Esophagus mucosa (tissue), 1 donor: ENCODE results near the gene CBARP. TPM values are rescaled to one million over a fixed set of nuclear protein-coding genes. Genes with fewer than 3 reads are reported as not detected.

Experiments used
- ATAC-seq: fragments of 200-7000 bp; cut with Tn5 transposase; one replicate; pipeline ENCODE4 v1.9.1; 2020
- total RNA-seq: library from RNA; stranded (reverse); gene quantifications from one replicate; pipeline ENCODE4 v1.2.4, GENCODE V29; 2023
- donor health status: DM: yes; HTN: yes; CAD: no.

The CBARP gene
- total RNA-seq, 1 donor from 2014 or later, result 2.0 TPM

DNA sequence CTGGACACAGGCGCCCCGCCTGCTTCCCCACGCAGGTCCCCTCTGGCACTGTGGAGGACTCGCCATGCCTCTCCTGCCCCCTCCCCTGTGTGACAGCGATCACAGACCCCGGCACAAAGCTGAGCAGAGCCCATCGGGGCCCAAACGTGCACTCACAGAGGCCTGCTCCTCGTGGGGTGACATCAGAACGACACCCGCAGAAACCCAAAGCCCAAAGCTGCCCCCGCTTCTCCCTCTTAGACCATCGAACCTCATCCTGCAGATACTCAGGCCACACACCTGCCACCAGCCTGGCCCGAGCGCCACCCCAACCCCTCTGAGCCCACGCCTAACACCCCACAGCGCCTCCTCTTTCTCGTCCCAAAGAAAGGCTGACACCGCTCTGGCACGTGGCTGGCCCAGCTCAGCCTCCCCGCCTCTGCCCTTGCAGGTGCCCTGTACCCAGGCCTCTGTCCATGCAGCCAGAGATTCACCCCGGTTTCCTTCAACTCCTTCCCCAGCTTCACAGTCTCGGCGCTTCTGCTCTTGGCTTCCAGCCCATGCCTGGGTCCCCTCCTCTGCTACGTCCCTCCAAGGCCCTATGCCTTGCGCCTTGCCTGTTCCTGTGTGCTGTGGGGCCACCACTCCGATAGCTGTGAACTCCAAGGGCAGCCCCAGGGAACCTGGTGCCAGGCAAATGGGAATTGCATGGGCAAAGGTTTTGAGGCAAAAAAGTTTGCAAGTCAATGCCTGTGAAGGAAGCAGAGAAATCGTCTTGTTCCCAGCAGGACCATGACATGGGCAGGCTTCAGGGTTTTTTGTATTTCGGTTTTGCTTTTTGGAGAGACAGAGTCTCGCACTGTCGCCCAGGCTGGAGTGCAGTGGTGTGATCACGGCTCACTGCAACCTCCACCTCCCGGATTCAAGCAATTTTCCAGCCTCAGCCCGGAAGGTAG, 831 bp upstream of the CBARP start:
- no peak for ATAC-seq

DNA sequence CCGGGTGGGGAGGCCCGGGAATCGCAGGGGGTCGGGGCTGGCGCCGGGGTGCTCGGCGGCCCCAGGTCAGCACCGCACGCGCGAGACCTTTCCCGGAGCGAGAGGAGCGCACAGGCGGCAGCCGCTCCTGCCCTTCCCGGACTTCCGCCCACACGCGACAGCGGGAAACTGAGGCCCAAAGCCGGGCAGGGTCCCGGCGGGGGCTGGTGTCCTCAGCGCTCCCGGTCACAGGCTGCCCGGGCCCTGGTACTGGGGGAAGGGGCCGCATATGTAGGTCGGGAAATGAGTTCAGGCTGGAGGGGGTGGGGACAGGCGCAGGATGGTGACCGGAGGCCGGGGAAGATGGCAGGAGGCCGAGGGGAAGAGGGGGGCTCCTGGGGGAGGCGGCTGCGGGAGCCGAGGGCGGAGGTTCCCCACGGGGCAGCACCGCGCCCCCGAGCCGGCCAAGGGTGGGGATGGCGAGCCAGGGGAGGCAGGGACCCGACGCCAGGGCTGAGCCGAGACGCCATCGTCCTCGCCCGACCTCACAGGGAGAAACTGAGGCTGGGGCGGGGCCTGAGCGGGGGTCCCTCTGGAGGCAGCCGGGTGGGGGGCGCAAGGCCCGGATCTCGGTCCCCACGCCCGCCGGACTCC, 662 bp downstream of the CBARP start:
- no peak for ATAC-seq

DNA sequence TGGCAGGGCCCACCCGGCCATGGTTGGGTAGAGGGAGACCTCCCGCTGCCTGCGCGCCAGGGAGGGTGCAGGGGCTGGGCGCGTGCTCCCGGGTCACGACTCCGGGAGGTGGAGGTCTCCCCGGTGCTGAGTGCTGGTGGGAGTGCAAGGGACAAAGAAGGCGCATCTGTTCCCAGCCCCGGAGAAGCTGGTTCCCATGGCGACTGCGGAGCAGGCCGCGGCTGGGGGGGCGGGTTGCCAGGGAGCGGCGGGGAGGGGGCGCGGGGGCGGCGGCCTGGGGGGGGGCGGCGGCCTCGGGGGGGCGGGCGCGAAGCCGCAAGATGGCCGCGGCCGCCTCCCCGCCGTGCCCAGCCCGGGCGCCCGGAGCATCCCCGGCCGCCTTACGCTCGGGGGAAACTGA, 1.2 kb downstream of the CBARP start:
- ATAC-seq, result no peak

DNA sequence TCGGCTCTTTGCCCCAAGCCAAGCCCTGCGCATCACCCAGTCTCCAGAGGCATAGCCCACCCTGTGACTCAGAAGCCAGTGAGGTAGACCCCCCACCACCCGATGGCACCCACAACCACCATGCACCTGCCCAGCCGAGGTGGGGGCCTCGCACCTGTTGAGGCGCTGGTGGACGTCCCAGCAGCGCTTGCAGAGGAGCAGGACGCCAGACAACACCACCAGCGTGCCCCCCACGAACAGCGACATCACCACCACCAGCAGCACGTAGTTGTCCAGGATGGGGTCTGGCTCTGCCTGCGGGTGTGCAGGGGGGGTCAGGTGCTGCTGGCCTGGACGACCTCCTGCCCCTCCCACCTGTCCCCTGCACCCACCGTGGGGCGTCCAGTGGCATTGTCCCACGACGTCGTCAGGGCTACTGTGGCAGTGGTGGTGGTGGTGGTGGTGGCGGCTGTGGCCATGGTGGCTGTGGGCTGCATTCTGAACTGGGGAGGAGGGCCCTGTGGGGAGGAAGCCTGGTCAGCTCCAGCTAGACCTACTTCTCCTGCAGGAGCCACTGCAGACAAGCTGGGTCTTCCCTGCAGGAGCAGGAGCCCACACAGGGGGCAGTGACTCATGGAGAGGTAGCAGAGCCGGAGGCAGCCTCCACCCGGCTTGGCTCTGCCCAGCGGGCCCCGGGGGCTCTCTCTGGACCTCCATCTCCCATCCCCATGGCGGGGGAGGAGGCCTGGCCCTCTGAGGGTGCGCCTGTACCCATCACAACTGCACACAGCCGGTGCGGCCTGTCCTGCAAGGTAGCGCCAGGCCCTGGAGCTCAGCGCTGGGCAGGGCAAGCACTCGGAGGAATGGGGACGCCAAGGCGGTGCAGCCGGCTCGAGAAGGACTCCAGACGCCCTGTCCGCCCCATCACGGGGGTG, 1.9 kb downstream of the CBARP start:
- ATAC-seq, result peak; percentile 37

DNA sequence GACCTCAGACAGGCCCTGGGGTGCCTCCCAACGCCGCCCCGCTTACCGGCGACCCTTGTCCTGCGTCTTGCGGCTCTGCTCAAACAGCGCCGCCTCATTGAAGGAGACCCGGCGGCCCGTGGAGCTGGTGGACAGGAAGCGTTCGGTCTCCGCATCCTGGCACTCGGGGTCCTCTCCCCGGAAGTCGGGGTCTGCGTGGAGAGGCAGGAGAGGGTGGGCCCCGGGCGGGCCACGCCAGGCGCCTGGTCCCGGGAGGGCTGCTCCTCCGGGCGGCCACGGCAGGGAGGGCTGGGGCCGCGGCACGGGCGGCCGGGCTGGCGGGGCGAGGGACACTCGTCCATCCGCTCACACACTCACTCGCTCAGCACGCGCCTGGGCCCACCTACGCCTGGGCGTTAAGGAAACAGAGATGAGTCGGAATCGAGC, 2.8 kb downstream of the CBARP start:
- no peak for ATAC-seq

DNA sequence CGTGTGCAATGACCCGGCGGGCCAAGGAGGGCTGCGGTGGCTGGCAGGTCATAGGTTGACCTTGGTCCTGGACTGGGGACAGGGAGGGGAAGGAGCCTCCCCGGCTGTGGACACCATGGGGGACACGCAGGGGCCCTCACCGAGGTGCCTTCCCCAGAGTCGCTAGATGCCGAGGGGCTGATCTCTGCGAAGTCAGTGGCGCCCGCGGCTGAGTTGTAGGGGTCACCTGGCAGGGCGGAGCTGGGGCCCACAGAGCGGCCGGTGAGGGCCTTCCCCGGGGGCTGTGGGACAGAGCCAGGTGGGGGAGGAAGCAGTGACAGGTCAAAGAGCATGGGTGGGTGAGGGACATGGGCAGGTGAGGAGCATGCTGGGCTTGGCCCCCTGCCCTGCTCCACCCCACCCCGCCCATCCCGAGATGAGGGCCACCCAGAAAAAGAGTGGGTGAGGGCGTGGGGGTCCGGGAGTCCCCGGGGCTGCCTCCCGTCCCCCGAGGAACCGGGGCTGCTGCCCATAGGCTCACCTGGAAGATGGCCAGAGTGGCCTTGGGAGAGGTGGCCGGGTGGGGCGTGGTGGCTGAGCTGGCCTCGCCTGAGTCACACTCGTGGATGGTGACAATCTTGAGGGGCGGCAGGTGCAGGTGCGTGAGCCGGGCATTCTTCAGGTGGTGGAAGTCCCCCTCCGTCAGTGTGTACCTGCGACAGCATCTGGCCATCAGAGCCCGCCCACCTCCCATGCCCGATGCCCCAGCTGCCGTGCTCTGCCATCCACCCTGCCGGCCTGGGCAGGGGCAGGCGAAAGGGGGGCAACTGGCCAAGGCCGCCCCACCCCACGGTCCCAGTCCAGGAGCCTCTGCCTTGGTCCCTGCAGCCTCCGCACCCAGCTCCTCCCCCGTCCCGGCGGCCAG, 3.5 kb downstream of the CBARP start:
- ATAC-seq, result no peak

DNA sequence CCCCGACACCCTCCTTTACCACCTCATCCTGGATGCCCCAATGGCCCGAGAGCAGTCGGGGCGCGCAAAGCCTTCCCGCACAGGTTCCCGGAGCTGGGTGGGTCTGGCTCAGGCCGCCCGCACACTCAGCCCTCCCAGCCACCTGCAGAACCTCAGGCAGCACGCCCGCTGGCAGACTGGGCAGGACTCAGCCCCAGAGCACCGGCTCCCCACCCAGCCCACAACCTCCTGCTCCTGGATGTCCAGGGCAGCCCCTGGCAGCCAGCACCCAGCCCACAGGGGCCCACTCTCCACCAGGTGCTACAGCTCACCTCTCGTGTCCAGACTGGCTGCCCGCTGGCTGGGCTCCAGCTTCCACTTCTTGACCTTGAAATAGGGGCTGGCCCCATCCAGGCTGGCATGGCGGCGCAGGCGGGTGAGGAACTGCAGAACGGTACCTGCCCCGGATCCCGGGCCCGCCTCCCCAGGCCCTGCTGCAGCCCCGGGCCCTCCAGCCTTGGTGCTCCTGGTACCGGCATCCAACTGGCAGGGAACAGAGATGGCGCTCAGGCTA, 4.6 kb downstream of the CBARP start:
- no peak for ATAC-seq

DNA sequence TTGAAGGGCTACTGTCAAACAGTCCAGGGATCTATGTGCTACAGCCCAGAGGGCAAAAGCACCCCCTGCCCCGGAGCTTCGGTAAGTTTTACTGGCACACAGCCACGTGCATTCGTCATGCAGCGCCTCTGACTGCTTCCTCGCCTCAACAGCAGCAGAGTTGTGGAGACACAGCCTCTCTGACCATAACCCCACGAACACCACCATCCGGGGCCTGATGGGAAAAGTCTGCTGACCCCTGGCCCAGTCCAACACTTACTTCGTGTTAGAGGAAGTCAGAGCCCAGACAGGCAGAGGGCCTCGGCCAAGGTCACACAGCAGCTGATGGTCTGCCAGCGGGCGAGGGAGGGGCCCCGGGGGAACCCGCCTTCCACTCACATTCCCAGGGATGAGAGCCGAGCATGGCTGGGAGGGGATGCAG, 5.1 kb downstream of the CBARP start:
- ATAC-seq, result peak; percentile 2

DNA sequence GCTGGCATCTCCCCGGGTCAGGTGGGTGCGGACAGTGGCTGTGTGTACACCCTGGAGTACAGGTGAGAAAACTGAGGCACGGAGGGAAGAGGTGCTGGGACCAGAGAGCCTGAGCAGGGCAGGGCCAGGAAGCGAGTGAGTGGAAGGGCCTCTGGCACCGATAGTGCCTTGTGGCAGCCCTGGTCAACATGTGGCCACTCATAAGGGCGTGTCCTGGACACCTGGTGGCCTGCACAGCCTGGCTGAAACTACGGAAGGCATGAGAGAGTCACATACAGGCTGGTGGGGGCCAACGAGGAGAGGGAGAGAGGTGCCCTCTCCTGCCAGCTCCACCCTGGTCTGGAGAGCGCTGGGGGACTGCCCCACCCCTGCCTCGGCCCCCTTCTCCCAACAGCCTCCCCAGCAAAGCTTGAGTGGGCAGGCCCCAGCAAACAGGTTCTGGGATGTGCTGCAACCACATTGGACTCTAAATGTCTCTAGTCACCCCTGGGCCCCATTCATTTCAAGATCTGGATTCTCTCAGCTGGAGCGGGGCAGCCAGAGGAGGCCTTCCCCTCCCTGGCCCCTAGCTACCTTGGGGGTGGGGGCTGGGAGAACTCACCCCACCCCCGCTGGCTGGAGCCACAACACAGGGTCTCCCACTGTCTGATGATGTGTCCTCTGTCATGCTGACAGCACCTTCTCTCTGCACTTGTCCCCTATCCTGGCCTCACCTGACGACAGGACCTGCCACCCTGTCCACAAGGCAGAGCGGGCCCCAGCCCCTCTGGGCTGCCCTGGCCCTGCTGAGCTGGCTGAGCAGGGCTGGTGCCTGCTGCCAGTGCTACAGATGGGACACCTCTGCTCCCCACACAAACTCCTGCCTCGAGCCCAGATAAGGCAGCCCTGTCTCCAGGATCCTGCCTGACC, 5.8 kb downstream of the CBARP start:
- peak; percentile 21 for ATAC-seq

DNA sequence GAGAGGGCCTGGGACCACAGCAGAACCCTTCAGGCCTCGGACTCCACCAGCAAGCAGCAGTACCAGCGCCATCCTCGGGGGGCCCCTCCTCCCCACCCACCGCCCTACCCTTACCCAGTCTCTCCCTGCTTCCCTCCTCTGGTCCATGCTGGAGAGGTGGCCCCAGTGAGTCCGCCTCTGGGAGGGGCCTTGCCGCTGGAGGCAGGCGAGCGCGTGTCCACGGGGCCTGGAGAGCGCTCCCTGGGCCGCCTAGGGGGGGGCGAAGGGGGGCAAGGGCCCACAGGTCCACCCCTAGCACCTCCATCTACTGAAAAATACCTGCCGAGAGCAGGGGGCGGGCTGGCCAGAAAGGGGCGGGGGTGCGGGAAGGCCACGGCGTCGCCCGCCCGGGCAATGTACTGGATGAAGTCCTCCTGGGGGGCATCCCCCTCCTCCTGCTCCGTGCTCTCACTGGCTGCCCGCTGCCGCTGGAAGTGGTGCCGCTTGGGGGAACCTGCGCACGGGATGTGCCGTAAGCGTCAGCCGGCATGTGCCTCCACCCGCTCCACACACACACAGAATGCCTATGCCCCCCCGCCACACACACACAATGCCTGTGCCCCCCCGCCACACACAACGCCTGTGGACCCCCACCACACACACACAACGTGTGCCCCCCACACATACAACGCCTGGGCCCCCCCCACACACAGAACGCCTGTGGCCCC, 6.9 kb downstream of the CBARP start:
- no peak for ATAC-seq

DNA sequence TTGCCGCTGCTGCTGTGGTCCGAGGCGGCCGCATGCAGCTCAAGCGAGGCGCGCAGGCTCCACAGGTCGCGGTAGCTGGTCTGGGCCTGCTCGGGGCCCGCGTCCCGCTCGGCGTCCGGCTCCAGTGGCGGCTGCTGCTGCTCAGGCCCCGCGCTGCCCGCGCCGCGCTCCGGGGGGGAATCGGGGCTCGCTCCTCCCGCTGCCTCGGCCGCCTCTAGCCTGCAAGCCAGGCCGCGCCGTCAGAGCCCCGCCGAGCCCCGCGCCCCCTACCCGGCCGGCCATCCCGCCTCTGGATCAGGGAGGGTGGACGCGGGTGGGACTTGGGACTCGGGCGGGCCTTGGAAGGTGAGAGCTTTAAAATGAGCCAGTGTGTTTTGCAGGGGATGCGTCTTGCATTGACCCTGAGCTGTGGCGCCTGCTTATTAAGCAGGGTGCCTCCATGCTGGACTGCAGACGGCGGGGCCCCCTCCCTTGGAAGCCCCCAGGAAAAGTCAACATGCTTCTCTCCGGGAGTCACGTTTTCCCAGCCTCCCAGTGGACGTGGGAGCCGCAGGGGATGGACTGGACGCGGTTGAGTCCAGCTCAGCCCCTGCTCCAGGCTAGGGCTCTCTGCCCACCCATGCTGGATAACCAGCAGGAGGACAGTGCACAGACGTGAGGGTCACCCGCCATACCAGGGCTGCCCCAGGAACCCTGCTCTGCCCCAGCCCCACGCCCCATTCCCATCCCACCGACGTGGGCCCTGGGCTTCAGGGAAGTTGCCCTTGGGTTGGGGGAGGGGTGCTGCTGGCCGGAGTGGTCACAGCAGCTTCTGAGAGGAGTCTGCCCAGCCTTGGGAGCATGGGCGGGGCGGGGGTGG, 7.7 kb downstream of the CBARP start:
- no peak for ATAC-seq

DNA sequence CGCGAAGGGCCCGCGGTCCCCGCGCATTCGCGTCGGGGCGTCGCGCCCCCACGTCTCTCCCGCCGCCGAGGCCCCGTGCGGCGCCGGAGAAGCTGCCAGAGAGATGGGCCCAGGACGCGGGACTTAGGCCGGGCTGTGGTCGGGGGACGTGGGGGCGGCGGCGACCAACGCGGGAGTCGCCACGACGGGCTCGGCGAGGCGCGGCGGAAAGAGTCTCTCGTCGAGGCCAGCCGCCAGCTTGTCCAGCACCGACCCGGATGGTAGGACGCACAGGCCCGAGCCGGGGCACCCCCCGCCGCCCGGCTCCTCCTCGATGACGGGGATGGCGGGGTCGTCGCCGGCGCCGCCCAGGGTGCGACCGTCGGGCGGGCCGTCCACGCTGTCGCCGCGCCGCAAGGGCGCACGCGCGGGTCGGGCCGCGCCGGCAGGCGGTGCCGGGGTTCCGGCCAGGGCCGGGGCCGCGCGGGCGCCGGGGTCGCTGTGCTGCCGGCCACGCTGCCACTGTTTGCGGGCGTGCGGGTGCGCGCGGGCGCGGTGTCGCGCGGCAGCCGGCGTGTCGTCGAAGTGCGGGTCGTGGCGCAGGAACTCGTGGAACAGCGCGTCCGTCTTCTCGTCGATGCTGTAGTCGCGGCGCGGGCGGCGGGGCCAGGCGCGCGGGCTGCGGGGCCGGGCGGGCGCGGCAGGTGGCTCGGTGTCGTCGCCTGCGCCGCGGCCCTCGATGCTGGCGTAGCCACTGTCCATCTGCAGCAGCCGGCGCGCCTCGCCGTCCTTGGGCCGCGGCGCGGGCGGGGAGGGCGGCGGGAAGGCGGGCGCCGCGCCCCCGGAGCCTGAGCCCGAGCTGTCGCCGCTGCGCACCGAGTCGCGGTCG, 8.5 kb downstream of the CBARP start:
- ATAC-seq, result no peak

DNA sequence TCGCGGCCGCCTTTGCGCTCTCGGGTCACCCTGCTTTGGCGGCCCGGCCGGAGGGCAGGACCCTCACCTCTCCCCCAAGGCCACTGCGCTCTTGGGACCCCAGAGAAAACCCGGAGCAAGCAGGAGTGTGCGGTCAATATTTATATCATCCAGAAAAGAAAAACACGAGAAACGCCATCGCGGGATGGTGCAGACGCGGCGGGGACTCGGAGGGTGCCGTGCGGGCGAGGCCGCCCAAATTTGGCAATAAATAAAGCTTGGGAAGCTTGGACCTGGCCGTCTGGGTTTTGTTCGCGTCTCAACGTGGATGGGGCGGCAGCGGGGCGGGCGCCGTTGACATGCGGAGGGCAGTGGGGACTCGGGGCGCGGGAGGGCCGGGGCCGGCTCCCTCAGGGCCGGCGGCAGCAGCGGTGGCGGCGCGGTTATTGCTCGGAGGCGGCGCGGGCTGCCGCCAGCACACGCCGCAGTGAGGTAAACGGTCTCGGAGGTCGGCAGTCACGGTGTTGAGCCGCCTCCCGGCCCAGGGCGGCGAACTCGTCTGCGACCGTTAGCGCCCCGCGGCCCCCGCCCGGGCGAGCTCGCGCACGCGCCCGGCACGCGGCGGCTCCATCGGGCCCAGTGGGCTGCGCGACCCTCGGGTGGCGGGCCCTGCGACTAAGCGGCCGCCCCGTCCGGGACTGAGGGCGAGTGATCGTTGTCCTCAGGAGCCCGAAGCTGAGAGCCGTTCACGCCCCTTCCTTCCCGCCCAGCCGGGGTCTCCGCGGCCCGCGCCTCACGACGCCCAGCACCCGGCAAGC, 9.4 kb downstream of the CBARP start:
- no peak for ATAC-seq

DNA sequence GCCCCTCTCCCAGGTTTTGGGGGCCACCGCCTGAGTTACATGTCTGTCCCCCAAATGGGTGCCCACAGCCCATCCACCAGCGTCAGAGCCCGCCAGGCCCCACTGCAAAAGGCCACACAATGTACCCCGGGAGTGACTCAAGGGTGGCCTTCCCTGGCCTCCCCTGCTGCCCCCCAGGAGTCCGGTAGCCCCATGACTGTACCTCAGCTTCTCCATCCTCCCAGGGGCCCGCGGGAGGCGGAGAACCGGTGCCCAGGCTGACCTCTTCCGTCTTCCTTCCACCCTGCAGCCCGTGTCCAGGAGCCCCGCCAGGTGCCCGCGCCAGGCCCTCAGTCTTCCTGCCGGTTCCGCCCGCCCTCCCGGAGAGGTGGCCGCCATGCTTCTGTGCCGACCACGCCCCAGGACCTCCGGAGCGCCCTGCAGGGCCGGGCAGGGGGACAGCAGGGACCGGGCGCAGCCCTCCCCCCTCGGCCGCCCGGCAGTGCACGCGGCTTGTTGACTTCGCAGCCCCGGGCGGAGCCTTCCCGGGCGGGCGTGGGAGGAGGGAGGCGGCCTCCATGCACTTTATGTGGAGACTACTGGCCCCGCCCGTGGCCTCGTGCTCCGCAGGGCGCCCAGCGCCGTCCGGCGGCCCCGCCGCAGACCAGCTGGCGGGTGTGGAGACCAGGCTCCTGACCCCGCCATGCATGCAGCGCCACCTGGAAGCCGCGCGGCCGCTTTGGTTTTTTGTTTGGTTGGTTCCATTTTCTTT, 10.3 kb downstream of the CBARP start:
- ATAC-seq, result no peak

DNA sequence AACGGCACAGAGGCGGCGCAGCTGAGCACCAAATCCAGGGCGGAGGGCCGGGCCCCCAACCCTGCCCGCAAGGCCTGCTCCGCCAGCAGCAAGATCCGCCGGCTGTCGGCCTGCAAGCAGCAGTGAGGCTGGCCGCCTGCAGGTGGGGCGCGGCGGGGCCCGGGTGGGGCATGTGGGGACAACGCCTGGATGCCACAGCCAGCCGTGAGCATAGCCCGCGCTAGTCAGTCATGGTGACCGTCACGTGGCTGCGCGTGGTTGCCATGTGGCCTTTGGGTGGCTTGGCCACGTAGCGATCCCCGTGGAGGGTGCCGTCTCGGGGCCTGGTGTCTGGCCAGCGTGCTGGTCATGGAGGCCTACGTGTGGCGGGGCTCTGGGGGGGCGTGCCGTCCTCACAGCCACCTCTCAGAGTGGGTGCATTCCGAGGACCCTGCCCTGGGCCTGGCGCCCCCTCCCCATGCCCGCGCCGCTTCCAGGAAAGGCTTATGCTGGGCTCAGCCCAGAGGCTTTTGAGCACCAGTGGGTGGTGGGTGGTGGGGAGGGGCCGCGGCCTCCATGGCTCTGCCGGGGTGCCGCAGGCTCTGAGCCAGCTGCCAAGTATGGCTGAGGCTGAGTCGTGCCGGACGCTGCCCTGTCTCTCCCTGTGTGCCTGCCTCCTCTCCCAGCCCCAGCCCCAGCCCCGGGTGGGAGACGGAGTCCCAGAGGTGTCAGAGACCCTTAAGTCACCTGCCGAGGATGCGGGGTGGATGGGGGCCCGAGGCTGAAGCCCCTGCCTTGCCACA, 11.1 kb downstream of the CBARP start:
- ATAC-seq, result no peak
